Spleen (tissue), 7 donors: Measurements from ENCODE around the gene METAP1D.

Source experiments
- POLR2A ChIP-seq, 3 donors: fragments of 450-650 bp; IDR thresholded peaks; one replicate each; pipeline ENCODE4 v1.5.1; 2017; ENCODE audit warnings: antibody characterized with exemption in 3 of 3, mild to moderate bottlenecking in 1 of 3
- TF ChIP-seq, protein P1 (sequence below), 11 experiments: fragments of 200-600 bp in 7 of 11; fragments of 450-650 bp in 4 of 11; sonication (generic) in 4 of 11; IDR thresholded peaks in 8 of 11; conservative IDR thresholded peaks in 3 of 11; 1 replicate in 7 of 11; 2 replicates in 4 of 11; pipeline versions ENCODE4 v1.4.0 to v1.8.0; 2016 to 2021; ENCODE audit warnings: antibody characterized with exemption in 11 of 11, inconsistent platforms in 4 of 11, mild to moderate bottlenecking in 1 of 11
- donor health status: DM: no; HTN: no; CAD: no; lungs with moderate emphysema.
- donor health status: DM: no; HTN: no; CAD: no.
- donor health status: DM: no; HTN: no; CAD: no.

DNA sequence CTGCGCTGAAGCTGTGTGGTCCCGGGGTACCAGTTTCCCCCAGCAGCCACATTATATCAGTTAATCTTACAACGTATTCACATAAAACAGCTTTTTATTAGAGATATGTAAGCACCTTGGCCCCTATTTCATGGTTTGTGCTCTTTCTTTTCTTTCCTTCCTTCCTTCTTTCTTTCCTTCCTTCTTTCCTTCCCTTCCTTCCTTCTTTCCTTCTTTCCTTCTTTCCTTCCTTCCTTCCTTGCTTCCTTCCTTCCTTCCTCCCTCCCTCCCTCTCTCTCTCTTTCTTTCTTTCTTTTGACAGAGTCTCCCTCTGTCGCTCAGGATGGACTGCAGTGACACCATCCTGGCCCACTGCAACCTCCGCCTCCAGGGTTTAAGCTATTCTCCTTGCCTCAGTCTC, 3.7 kb upstream of the METAP1D start:
- no peak for TF ChIP-seq POLR2A (IDR thresholded peaks at IDR 0.05)
- TF ChIP-seq, protein P1, sequence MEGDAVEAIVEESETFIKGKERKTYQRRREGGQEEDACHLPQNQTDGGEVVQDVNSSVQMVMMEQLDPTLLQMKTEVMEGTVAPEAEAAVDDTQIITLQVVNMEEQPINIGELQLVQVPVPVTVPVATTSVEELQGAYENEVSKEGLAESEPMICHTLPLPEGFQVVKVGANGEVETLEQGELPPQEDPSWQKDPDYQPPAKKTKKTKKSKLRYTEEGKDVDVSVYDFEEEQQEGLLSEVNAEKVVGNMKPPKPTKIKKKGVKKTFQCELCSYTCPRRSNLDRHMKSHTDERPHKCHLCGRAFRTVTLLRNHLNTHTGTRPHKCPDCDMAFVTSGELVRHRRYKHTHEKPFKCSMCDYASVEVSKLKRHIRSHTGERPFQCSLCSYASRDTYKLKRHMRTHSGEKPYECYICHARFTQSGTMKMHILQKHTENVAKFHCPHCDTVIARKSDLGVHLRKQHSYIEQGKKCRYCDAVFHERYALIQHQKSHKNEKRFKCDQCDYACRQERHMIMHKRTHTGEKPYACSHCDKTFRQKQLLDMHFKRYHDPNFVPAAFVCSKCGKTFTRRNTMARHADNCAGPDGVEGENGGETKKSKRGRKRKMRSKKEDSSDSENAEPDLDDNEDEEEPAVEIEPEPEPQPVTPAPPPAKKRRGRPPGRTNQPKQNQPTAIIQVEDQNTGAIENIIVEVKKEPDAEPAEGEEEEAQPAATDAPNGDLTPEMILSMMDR (IDR thresholded peaks at IDR 0.05 in 8 of 11, conservative IDR thresholded peaks at IDR 0.05 in 3 of 11): no peak
